Testis (tissue), 3 donors: ENCODE results near the gene R3HDM4. TPM values are rescaled to one million over a fixed set of nuclear protein-coding genes. Genes with fewer than 3 reads are reported as not detected.

Source experiments
- DNase-seq: peaks from one replicate; pipeline ENCODE4 v3.0.0-alpha.2; 2019
- H3K27ac ChIP-seq, 2 donors: fragments of 200-600 bp; sonication (generic); one replicate each; pipeline ENCODE4 v1.5.1; 2019
- H3K27me3 ChIP-seq: fragments of 200-600 bp; sonication (generic); one replicate; pipeline ENCODE4 v1.5.1; 2019
- H3K36me3 ChIP-seq: fragments of 200-600 bp; sonication (generic); one replicate; pipeline ENCODE4 v1.5.1; 2017; ENCODE audit warnings: low read depth; ENCODE audit errors: missing control alignments
- H3K4me1 ChIP-seq: fragments of 200-600 bp; sonication (generic); one replicate; pipeline ENCODE4 v1.5.1; 2019
- H3K4me3 ChIP-seq, 2 donors: fragments of 200-600 bp; sonication (generic); one replicate each; pipeline ENCODE4 v1.5.1; 2017 to 2019
- H3K9me3 ChIP-seq: fragments of 200-600 bp; sonication (generic); one replicate; pipeline ENCODE4 v1.5.1; 2017
- CTCF ChIP-seq, 3 experiments: fragments of 450-650 bp in 2 of 3; fragments of 200-600 bp in 1 of 3; sonication (generic) in 1 of 3; IDR thresholded peaks; one replicate each; pipeline ENCODE4 v1.5.1; 2016 to 2019; ENCODE audit warnings: antibody characterized with exemption in 3 of 3, mild to moderate bottlenecking in 2 of 3, moderate library complexity in 1 of 3
- POLR2A ChIP-seq: fragments of 450-650 bp; IDR thresholded peaks from one replicate; pipeline ENCODE4 v1.6.1; 2017; ENCODE audit warnings: antibody characterized with exemption, mild to moderate bottlenecking, moderate library complexity
- WGBS, 2 donors: methylation state at CpG; one replicate each; pipeline ENCODE4 v1.1.5; 2018; 5-methylcytosine and 5-hydroxymethylcytosine counted together
- intact Hi-C: fragments of 100-400 bp; cut with DNase I; formaldehyde crosslinking; loops from one replicate; pipeline ENCODE4 v1.15.1; 2023; ENCODE audit warnings: low total_unique reads
- polyA plus RNA-seq: library from polyadenylated mRNA; stranded (reverse); fragments of 350-450 nt; fragmentation: Illumina TruSeq; extraction: RNeasy Lipid Tissue Mini Kit (QIAGEN cat#74804); gene quantifications from one replicate; pipeline ENCODE4 v1.2.3, GENCODE V29; 2014; ENCODE audit warnings: low read depth, low replicate concordance; ENCODE audit not compliant: insufficient read depth
- total RNA-seq, 2 donors: library from RNA; depleted of rRNA; stranded (reverse); fragments of >200 nt; gene quantifications; one replicate each; pipeline ENCODE4 v1.2.3, GENCODE V29; 2016

The R3HDM4 gene
- total and polyA plus RNA-seq, 3 donors from 2014 or later: 19.2 to 30.1 (median 24.6) TPM

- H3K4me1 ChIP-seq: peaks cover 22% of the 10 kb centered on the region
- WGBS, 2 donors: 50 to 66% methylated on average over 5 to 12 of the region's 12 CpGs
Observed at GRCh38 chr19:927780-928401, 14.9 kb upstream of the R3HDM4 start.

DNA sequence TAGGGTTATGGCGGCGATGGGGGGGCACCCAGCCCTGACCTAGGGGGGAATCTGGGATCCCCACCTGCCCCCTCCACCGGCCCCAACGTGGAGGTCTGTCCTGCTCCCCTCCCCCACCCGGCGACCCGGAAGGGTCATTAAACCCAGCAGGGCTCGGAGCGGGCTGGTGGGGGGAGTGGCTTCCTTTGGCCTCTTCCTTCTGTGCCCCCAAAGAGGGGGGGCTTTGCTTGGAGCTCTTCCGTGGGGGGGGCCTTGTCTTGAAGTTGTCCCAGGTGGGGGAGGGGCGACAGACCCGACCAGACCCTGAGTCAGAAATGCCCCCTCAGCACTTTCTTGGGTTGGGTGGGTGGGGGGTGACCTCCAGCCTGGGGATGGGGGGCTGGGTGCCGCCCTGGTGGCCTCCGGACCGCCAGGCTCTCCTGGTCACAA is 14.3 kb upstream of the R3HDM4 start:
- 6% methylated on average over 14 of the region's 15 CpGs; no CpG with 5 or more reads in 1 of the 2 donors for WGBS, 2 donors
- intact Hi-C loops: loop anchor here (5.0 to 10.0 kb wide), 2 partner anchors 55 to 143 kb away; partner anchors contain the start of gene WDR18
- Histone ChIP-seq H3K27ac (peak overlapping the region; percentile 61 to 78), H3K4me3 (peak overlapping the region; percentile 78 to 82), H3K4me1 (peaks cover 18% of the 10 kb centered on the region), H3K9me3 (no peaks in the 10 kb centered on the region), H3K27me3 (no peaks in the 10 kb centered on the region), H3K36me3 (no peaks in the 10 kb centered on the region)
- DNase-seq: no peak
- TF ChIP-seq CTCF (IDR thresholded peaks at IDR 0.05): no peak
- TF ChIP-seq POLR2A: no peak

More at GRCh38 chr19:927780-928401, 14.9 kb upstream of the R3HDM4 start:
- H3K9me3 ChIP-seq: no peaks in the 10 kb centered on the region
- peak overlapping the region; percentile 61 to 78 for H3K27ac ChIP-seq
- TF ChIP-seq POLR2A (no peak), CTCF (IDR thresholded peaks at IDR 0.05) (no peak)
- no peak for DNase-seq
- H3K27me3 ChIP-seq: no peaks in the 10 kb centered on the region
- no peak overlapping the region for H3K4me3 ChIP-seq
- intact Hi-C loops: loop anchor here (5.0 to 10.0 kb wide), 2 partner anchors 54 to 143 kb away; partner anchors contain the start of gene WDR18
- H3K36me3 ChIP-seq: no peaks in the 10 kb centered on the region

DNA sequence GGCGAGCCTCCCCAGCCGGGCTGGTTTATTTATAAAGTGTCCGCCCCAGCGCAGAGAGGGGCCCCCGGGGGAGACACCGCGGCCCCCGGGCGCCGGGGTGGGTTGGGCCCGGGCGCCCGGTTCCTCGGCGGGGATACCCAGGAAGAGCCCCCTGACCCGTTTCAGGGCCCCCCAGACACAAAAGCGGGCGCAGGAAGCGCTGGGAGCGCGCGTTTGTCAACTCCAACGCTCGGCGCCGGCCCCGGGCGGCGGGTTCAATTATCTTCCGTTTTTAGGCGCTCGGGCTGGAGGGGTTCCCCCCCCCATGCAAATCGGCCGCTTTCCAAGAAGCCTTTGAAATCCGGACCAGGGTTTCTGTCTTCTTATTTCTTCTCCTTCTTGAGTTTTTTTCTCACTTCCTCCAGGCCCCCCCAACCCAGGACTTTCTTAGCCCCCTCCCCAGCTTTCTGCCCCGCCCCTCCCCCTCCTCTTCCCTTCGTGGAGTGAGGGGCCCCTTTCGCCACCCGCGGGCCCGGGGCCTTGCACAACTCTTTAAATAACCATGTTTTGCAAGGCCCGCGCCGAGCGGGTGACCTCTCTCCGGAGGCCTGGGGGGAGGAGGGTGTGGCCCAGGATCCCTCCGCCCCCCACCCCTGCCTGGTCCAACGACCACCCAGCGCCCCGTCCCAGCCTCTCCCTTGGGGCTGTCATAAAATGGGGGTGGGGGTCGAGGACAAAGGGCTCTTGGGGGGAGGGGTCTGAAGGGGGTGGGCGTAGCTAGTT is 13.8 kb upstream of the R3HDM4 start:
- 0 to 1% methylated on average over 33 to 51 of the region's 52 CpGs for WGBS, 2 donors
- Histone ChIP-seq H3K4me1 (peaks cover 18% of the 10 kb centered on the region), H3K27ac (peak overlapping the region; percentile 61 to 78), H3K27me3 (no peaks in the 10 kb centered on the region), H3K36me3 (no peaks in the 10 kb centered on the region), H3K9me3 (no peaks in the 10 kb centered on the region), H3K4me3 (peak overlapping the region; percentile 78 to 82)
- TF ChIP-seq CTCF (IDR thresholded peaks at IDR 0.05) (no peak), POLR2A (no peak)
- intact Hi-C loops: loop anchor here (5.0 to 10.0 kb wide), 2 partner anchors 56 to 142 kb away; partner anchors contain the start of gene WDR18
- no peak for DNase-seq

- H3K36me3 ChIP-seq: no peaks in the 10 kb centered on the region
- no peaks in the 10 kb centered on the region for H3K27me3 ChIP-seq
- TF ChIP-seq CTCF (IDR thresholded peaks at IDR 0.05): no peak
- no peak for TF ChIP-seq POLR2A
- H3K27ac ChIP-seq: peak overlapping the region; percentile 61 to 78
- H3K9me3 ChIP-seq: no peaks in the 10 kb centered on the region
- peaks cover 18% of the 10 kb centered on the region for H3K4me1 ChIP-seq
- DNase-seq: no peak
- WGBS, 2 donors: 1% methylated on average over 19 to 20 of the region's 21 CpGs
- intact Hi-C loops: loop anchor here (5.0 to 10.0 kb wide), 2 partner anchors 56 to 141 kb away; partner anchors contain the start of gene WDR18
- H3K4me3 ChIP-seq: peak overlapping the region; percentile 78 to 82
Observed at GRCh38 chr19:926323-926588, 13.2 kb upstream of the R3HDM4 start.
